ENCODE measurements around the gene PEX11B. TPM values are rescaled to one million over a fixed set of nuclear protein-coding genes. Genes with fewer than 3 reads are reported as not detected.

The PEX11B gene
- polyA plus RNA-seq, 1 donor (not counting 4 experiments of a cell fraction or from before 2014, with no cell fraction given): 97.7 TPM

DNA sequence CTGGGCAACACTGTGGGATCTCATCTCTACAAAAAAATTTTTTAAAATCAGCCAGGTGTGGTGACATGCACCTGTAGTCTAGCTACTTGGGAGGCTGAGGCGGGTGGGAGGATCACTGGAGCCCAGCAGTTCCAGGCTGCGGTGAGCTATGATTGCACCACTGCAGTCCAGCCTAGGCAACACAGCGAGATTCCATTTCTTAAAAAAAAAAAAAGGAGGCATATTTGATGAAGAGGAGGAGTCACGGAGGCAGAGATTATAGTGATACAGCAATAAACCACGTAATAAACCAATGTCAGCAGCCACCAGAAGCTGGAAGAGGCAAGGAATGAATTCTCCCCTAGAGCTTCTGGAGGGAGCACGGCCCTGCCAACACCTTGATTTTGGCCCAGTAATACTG is 35.3 kb upstream of the PEX11B start:
- Histone ChIP-seq H4K20me1 (ENCODE audit: control insufficient read depth, extremely low read depth, insufficient read depth, low read length) (no peaks in the 10 kb centered on the region), H3K36me3 (ENCODE audit: control insufficient read depth in 2 of 2, extremely low read depth in 1 of 2, insufficient read depth in 2 of 2, low read length in 2 of 2) (no peaks in the 10 kb centered on the region), H3K9me1 (ENCODE audit: control insufficient read depth, extremely low read depth, insufficient read depth, low read length) (no peaks in the 10 kb centered on the region), H3K4me1 (ENCODE audit: control insufficient read depth, extremely low read depth, insufficient read depth, low read length) (peaks cover 20% of the 10 kb centered on the region), H3K4me3 (ENCODE audit: control insufficient read depth in 2 of 3, extremely low read depth in 1 of 3, insufficient read depth in 2 of 3, low read depth in 1 of 3, low read length in 3 of 3) (no peak overlapping the region), H3K27me3 (ENCODE audit: control insufficient read depth, extremely low read depth, insufficient read depth, low read length) (no peaks in the 10 kb centered on the region), H2AFZ (ENCODE audit: control insufficient read depth, low read length) (no peak overlapping the region), H3K9ac (ENCODE audit: control insufficient read depth, extremely low read depth, insufficient read depth, low read length) (no peak overlapping the region), H3K79me2 (ENCODE audit: control insufficient read depth, insufficient read depth, low read length) (peaks cover 12% of the 10 kb centered on the region), H3K4me2 (ENCODE audit: control insufficient read depth, extremely low read depth, insufficient read depth, low read depth, low read length) (no peak overlapping the region), H3K9me3 (ENCODE audit: control insufficient read depth, low read depth, low read length) (no peaks in the 10 kb centered on the region), H3K27ac (ENCODE audit: control insufficient read depth, insufficient read depth, low read length) (no peak overlapping the region)
- FAIRE-seq (no peak), DNase-seq (ENCODE audit: low read depth, low spot score) (no peak)
- dilution Hi-C loops (cut with MboI; ENCODE audit: extremely low pct_ligation_motif_present, low sequenced_read_pairs): no loop called here
- no peak for TF ChIP-seq EZH2 (IDR thresholded peaks at IDR 0.05; ENCODE audit: low read length)
- TF ChIP-seq, protein P1, sequence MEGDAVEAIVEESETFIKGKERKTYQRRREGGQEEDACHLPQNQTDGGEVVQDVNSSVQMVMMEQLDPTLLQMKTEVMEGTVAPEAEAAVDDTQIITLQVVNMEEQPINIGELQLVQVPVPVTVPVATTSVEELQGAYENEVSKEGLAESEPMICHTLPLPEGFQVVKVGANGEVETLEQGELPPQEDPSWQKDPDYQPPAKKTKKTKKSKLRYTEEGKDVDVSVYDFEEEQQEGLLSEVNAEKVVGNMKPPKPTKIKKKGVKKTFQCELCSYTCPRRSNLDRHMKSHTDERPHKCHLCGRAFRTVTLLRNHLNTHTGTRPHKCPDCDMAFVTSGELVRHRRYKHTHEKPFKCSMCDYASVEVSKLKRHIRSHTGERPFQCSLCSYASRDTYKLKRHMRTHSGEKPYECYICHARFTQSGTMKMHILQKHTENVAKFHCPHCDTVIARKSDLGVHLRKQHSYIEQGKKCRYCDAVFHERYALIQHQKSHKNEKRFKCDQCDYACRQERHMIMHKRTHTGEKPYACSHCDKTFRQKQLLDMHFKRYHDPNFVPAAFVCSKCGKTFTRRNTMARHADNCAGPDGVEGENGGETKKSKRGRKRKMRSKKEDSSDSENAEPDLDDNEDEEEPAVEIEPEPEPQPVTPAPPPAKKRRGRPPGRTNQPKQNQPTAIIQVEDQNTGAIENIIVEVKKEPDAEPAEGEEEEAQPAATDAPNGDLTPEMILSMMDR (optimal IDR thresholded peaks at IDR 0.05 in 1 of 3, IDR thresholded peaks at IDR 0.05 in 1 of 3, conservative IDR thresholded peaks at IDR 0.05 in 1 of 3; ENCODE audit: extremely low read depth in 1 of 3, insufficient read depth in 2 of 3, low read length in 3 of 3): no peak

DNA sequence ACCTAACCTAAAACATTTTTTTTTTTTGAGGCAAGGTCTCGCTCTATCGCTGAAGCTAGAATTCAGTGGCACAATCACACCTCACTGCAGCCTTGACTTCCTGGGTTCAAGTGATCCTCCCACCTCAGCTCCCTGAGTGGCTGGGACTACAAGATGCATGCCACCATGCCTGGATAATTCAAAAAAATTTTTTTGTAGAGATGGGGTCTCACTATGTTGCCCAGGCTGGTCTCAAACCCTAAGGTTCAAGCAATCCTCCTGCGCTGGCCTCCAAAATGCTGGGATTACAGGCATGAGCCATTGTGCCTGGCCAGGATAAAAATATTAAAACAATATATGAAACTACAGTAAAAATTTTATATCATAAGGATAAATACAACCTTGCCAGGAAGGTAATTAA is 34.4 kb upstream of the PEX11B start:
- DNase-seq (ENCODE audit: low read depth, low spot score) (no peak), FAIRE-seq (no peak)
- Histone ChIP-seq H3K4me1 (ENCODE audit: control insufficient read depth, extremely low read depth, insufficient read depth, low read length) (peaks cover 15% of the 10 kb centered on the region), H3K4me3 (ENCODE audit: control insufficient read depth in 2 of 3, extremely low read depth in 1 of 3, insufficient read depth in 2 of 3, low read depth in 1 of 3, low read length in 3 of 3) (no peak overlapping the region), H3K36me3 (ENCODE audit: control insufficient read depth in 2 of 2, extremely low read depth in 1 of 2, insufficient read depth in 2 of 2, low read length in 2 of 2) (no peaks in the 10 kb centered on the region), H3K9me1 (ENCODE audit: control insufficient read depth, extremely low read depth, insufficient read depth, low read length) (no peaks in the 10 kb centered on the region), H3K9ac (ENCODE audit: control insufficient read depth, extremely low read depth, insufficient read depth, low read length) (no peak overlapping the region), H3K27me3 (ENCODE audit: control insufficient read depth, extremely low read depth, insufficient read depth, low read length) (no peaks in the 10 kb centered on the region), H3K4me2 (ENCODE audit: control insufficient read depth, extremely low read depth, insufficient read depth, low read depth, low read length) (no peak overlapping the region), H3K27ac (ENCODE audit: control insufficient read depth, insufficient read depth, low read length) (no peak overlapping the region), H3K9me3 (ENCODE audit: control insufficient read depth, low read depth, low read length) (no peaks in the 10 kb centered on the region), H4K20me1 (ENCODE audit: control insufficient read depth, extremely low read depth, insufficient read depth, low read length) (no peaks in the 10 kb centered on the region), H2AFZ (ENCODE audit: control insufficient read depth, low read length) (no peak overlapping the region), H3K79me2 (ENCODE audit: control insufficient read depth, insufficient read depth, low read length) (peaks cover 12% of the 10 kb centered on the region)
- dilution Hi-C loops (cut with MboI; ENCODE audit: extremely low pct_ligation_motif_present, low sequenced_read_pairs): no loop called here
- TF ChIP-seq, protein P1 (optimal IDR thresholded peaks at IDR 0.05 in 1 of 3, IDR thresholded peaks at IDR 0.05 in 1 of 3, conservative IDR thresholded peaks at IDR 0.05 in 1 of 3; ENCODE audit: extremely low read depth in 1 of 3, insufficient read depth in 2 of 3, low read length in 3 of 3): no peak
- TF ChIP-seq EZH2 (IDR thresholded peaks at IDR 0.05; ENCODE audit: low read length): no peak
